Measurements from ENCODE around the gene TRIP10.

DNA sequence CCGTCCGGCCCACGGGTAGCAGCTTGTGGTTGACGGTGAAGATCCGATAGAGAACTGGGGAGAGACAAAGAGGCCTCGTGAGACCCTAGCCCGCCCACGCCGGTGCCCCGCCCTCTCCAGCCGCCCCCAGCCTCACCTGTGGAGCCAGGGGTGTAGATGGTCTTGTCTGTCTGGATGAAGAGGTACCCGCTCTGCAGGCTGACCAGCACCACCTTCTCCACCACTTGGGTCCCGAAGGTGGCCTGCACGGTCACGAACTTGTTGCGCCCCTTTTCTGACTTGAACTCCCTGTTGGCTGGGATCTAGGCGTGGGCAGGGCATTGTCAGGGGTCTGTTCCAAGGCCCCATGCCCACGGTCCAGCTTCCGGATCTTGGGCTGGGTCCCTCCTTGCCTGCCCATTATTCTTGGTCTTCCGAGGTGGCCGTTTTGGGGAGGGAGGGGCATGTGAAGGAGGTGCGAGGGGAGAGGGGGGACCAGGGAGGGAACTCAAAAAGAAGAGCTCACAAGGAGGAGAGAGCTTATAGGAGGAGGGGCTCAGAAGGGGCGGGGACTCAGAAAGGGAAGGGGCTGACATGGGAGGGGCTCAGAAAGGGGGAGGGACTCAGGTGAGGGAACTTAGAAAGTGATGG is 21.3 kb upstream of the TRIP10 start:
- TF ChIP-seq, protein P1, sequence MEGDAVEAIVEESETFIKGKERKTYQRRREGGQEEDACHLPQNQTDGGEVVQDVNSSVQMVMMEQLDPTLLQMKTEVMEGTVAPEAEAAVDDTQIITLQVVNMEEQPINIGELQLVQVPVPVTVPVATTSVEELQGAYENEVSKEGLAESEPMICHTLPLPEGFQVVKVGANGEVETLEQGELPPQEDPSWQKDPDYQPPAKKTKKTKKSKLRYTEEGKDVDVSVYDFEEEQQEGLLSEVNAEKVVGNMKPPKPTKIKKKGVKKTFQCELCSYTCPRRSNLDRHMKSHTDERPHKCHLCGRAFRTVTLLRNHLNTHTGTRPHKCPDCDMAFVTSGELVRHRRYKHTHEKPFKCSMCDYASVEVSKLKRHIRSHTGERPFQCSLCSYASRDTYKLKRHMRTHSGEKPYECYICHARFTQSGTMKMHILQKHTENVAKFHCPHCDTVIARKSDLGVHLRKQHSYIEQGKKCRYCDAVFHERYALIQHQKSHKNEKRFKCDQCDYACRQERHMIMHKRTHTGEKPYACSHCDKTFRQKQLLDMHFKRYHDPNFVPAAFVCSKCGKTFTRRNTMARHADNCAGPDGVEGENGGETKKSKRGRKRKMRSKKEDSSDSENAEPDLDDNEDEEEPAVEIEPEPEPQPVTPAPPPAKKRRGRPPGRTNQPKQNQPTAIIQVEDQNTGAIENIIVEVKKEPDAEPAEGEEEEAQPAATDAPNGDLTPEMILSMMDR (IDR thresholded peaks at IDR 0.05): no peak
- TF ChIP-seq POLR2A (IDR thresholded peaks at IDR 0.05) (no peak), EP300 (IDR thresholded peaks at IDR 0.05) (no peak), POLR2AphosphoS5 (IDR thresholded peaks at IDR 0.05) (no peak)
